Mucosa of stomach (tissue), 1 donor: ENCODE results near the gene NBPF3.
"Not testable (repeated sequence)": the region's sequence is repeated elsewhere in the genome, so short reads cannot be mapped to it uniquely, and the experiment has no call there.

Source experiments
- H3K27me3 ChIP-seq: one replicate; pipeline ENCODE4 v1.7.0; 2013; ENCODE audit warnings: mild to moderate bottlenecking, low read length; ENCODE audit not compliant: control insufficient read depth, insufficient read depth
- H3K36me3 ChIP-seq: one replicate; pipeline ENCODE4 v1.7.0; 2013; ENCODE audit warnings: low read length; ENCODE audit not compliant: control insufficient read depth, insufficient read depth
- H3K4me1 ChIP-seq: one replicate; pipeline ENCODE4 v1.7.0; 2013; ENCODE audit warnings: mild to moderate bottlenecking, low read length; ENCODE audit not compliant: control insufficient read depth, insufficient read depth
- H3K4me3 ChIP-seq: one replicate; pipeline ENCODE4 v1.7.0; 2013; ENCODE audit warnings: low read length
- H3K9ac ChIP-seq: one replicate; pipeline ENCODE4 v1.7.0; 2013; ENCODE audit warnings: mild to moderate bottlenecking, low read length, moderate library complexity
- H3K9me3 ChIP-seq: one replicate; pipeline ENCODE4 v1.7.0; 2013; ENCODE audit warnings: mild to moderate bottlenecking, low read length, moderate library complexity; ENCODE audit not compliant: control insufficient read depth
- donor health status: Pancreatic carcinoma.

Gene NBPF3

GRCh38 chr1:21518774-21519455, 79.0 kb downstream of the NBPF3 start:
- no peak overlapping the region for H3K4me3 ChIP-seq
- H3K9me3 ChIP-seq = no peaks in the 10 kb centered on the region
- peaks cover 8% of the 10 kb centered on the region for H3K4me1 ChIP-seq
- no peak overlapping the region for H3K9ac ChIP-seq
- H3K27me3 ChIP-seq = no peaks in the 10 kb centered on the region
- no peaks in the 10 kb centered on the region for H3K36me3 ChIP-seq

DNA sequence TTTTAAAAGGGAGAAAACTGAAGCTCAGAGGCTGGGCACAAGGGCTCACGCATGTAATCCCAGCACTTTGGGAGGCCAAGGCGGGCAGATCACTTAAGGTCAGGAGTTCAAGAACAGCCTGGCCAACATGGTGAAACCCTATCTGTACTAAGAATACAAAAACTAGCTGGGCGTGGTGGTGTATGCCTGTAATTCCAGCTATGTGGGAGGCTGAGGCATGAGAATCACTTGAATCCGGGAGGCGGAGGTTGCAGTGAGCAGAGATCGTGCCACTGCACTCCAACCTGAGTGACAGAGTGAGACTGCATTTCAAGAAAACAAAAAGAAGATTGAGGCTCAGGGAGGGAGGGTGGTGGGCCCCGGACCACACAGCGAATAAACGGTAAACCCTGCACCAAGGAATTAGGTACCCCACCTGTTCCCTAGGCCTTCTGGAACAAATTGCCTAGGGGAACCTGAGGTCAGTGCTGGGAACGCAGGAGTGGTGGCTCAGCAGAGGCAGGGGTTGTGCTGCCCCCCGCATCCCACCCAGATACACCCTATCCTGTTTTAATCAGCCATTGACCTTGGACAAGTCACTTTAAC, 79.6 kb downstream of the NBPF3 start:
- not testable (repeated sequence) for H3K36me3 ChIP-seq, H3K27me3 ChIP-seq, H3K4me3 ChIP-seq, H3K9ac ChIP-seq, H3K4me1 ChIP-seq, H3K9me3 ChIP-seq

- peaks cover 8% of the 10 kb centered on the region for H3K4me1 ChIP-seq
- no peak overlapping the region for H3K4me3 ChIP-seq
- no peak overlapping the region for H3K9ac ChIP-seq
- no peaks in the 10 kb centered on the region for H3K9me3 ChIP-seq
- no peaks in the 10 kb centered on the region for H3K27me3 ChIP-seq
- H3K36me3 ChIP-seq = no peaks in the 10 kb centered on the region
These were observed 81.2 kb downstream of the NBPF3 start for GRCh38 chr1:21520899-21521716.

GRCh38 chr1:21521717-21522060, 81.8 kb downstream of the NBPF3 start:
- peaks cover 8% of the 10 kb centered on the region for H3K4me1 ChIP-seq
- no peaks in the 10 kb centered on the region for H3K9me3 ChIP-seq
- H3K9ac ChIP-seq = no peak overlapping the region
- H3K27me3 ChIP-seq = no peaks in the 10 kb centered on the region
- no peak overlapping the region for H3K4me3 ChIP-seq
- no peaks in the 10 kb centered on the region for H3K36me3 ChIP-seq

- Histone ChIP-seq H3K9me3 (no peaks in the 10 kb centered on the region), H3K36me3 (no peaks in the 10 kb centered on the region), H3K4me1 (peaks cover 4% of the 10 kb centered on the region), H3K9ac (no peak overlapping the region), H3K4me3 (no peak overlapping the region), H3K27me3 (no peaks in the 10 kb centered on the region)
These were observed 82.6 kb downstream of the NBPF3 start for GRCh38 chr1:21522525-21523038.

DNA sequence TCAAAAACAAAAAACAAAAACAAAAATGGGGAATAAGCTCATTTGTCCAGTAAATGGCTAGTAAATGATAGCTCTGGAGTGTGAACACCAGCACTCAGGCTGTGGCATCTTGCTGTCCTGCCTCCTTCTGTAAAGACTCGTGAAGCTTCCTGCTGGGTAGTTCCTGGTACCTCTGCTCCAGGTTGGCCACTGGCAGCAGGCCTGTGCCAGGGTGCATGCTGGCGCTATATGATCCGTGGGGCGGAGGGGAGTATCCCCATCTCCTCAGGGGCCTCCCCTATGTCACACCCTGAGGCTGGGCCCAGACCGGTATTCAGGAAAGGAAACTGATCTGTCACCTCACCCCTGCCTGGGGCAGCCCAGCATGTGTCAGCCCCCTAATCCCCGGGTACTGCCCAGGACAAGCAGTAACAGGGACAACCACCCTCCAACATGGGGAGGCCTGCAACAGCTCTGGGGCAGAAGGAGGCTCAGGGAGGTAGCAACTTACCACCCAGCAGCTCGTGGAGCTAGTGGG, 83.4 kb downstream of the NBPF3 start:
- no peak overlapping the region for H3K4me3 ChIP-seq
- no peak overlapping the region for H3K9ac ChIP-seq

GRCh38 chr1:21524220-21524619, 84.3 kb downstream of the NBPF3 start:
- Histone ChIP-seq H3K27me3 (no peaks in the 10 kb centered on the region), H3K9me3 (no peaks in the 10 kb centered on the region), H3K4me1 (no peaks in the 10 kb centered on the region), H3K9ac (no peak overlapping the region), H3K36me3 (no peaks in the 10 kb centered on the region), H3K4me3 (no peak overlapping the region)

More for the DNA sequence above, 83.4 kb downstream of the NBPF3 start:
- Histone ChIP-seq H3K9me3 (no peaks in the 10 kb centered on the region), H3K36me3 (no peaks in the 10 kb centered on the region), H3K4me1 (no peaks in the 10 kb centered on the region), H3K27me3 (no peaks in the 10 kb centered on the region)

- H3K9ac ChIP-seq = no peak overlapping the region
- H3K9me3 ChIP-seq = no peaks in the 10 kb centered on the region
- no peaks in the 10 kb centered on the region for H3K27me3 ChIP-seq
These were observed 84.9 kb downstream of the NBPF3 start for GRCh38 chr1:21524686-21525339.

DNA sequence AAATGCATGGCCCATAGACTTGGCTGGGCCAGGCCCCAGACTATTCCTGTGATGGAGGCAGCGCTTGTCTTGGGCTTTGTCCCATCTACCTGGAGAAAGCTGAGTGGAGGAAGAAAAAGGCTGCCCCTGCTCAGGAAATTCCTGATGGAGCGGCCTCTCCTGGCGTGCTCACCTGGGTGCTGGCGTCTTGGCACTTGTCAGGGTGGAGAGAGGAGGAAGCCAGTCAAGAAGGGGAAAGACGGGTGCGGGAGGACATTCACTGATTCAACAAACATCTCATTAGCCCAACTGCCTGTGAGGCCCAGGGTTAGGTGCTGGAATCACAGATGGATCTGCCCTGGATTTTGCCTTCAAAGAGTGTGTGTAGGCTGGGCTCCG, 85.4 kb downstream of the NBPF3 start:
- H3K27me3 ChIP-seq = no peaks in the 10 kb centered on the region
- H3K9ac ChIP-seq = no peak overlapping the region
- no peak overlapping the region for H3K4me3 ChIP-seq
- no peaks in the 10 kb centered on the region for H3K9me3 ChIP-seq
- no peaks in the 10 kb centered on the region for H3K4me1 ChIP-seq
- no peaks in the 10 kb centered on the region for H3K36me3 ChIP-seq

More at GRCh38 chr1:21524686-21525339, 84.9 kb downstream of the NBPF3 start:
- no peak overlapping the region for H3K4me3 ChIP-seq
- no peaks in the 10 kb centered on the region for H3K4me1 ChIP-seq
- no peaks in the 10 kb centered on the region for H3K36me3 ChIP-seq

DNA sequence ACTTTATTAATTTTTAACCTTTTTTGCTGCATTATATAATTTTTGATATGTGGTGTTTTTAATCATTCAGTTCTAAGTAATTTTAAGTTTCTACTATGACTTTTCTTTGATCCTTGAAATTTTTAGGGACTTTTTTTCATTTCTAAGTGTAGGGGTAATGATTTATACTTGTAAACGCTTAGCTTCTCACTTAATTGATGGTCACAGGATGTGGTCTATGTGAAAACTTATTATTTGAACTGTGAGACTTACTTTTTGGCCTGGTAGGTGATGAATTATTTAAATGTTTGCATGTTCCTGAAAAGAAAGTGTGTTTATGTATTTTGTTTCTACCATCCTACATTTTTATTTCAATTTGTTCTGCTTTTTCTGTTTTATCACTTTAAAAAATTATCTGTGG, 86.5 kb downstream of the NBPF3 start:
- H3K36me3 ChIP-seq = no peaks in the 10 kb centered on the region
- H3K27me3 ChIP-seq = no peaks in the 10 kb centered on the region
- no peak overlapping the region for H3K4me3 ChIP-seq
- no peaks in the 10 kb centered on the region for H3K9me3 ChIP-seq
- H3K9ac ChIP-seq = no peak overlapping the region
- H3K4me1 ChIP-seq = no peaks in the 10 kb centered on the region

DNA sequence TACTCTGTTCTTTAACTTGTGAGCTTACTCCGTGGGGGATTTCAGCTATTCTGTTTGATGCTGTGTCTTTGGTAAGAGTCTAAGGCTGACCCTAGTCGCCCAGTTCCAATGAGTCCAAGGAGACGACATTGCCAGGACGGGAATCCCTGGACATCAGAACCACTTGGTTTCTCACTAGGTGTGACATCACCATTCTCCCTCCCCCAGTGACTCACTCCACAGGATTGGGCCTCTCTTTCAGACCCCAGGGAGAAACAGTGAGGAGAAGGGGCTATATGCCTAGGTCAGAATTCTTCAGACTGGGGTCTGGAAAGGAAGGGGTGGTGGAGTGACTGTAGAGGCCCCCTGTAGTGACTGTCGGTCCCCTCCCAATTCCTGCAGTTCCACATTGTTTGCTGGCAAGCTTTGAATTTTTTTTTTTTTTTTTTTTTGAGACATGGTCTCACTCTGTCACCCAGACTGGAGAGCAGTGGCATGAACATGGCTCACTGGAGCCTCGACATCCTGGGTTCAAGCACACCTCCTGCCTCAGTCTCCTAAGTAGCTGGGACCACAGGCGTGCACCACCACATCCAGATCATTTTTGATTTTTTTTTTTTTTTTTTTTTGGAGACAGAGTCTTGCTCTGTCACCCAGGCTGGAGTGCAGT, 90.6 kb downstream of the NBPF3 start:
- H3K9me3 ChIP-seq = no peaks in the 10 kb centered on the region
- H3K27me3 ChIP-seq = no peaks in the 10 kb centered on the region
- H3K4me3 ChIP-seq = no peak overlapping the region
- no peaks in the 10 kb centered on the region for H3K36me3 ChIP-seq
- H3K9ac ChIP-seq = no peak overlapping the region
- H3K4me1 ChIP-seq = no peaks in the 10 kb centered on the region
